HG03521 (cell line): ENCODE measurements around the gene FCHSD2.
"Not testable (repeated sequence)": the region's sequence is repeated elsewhere in the genome, so short reads cannot be mapped to it uniquely, and the experiment has no call there.

Experiments used
- ATAC-seq: cut with Tn5 transposase; IDR thresholded peaks from one replicate; pipeline ENCODE4 v1.9.1; 2021; ENCODE audit warnings: mild to moderate bottlenecking, moderate library complexity; ENCODE audit not compliant: unreplicated experiment

FCHSD2 gene

GRCh38 chr11:73152086-73152853 lies 10.2 kb upstream of the FCHSD2 start:
- ATAC-seq = no peak

- ATAC-seq = no peak
Observed at GRCh38 chr11:73151416-73151815, 9.3 kb upstream of the FCHSD2 start.

- no peak for ATAC-seq
Observed at GRCh38 chr11:73149105-73149504, 7.0 kb upstream of the FCHSD2 start.

GRCh38 chr11:73147771-73148681 lies 5.9 kb upstream of the FCHSD2 start:
- ATAC-seq = no peak

DNA sequence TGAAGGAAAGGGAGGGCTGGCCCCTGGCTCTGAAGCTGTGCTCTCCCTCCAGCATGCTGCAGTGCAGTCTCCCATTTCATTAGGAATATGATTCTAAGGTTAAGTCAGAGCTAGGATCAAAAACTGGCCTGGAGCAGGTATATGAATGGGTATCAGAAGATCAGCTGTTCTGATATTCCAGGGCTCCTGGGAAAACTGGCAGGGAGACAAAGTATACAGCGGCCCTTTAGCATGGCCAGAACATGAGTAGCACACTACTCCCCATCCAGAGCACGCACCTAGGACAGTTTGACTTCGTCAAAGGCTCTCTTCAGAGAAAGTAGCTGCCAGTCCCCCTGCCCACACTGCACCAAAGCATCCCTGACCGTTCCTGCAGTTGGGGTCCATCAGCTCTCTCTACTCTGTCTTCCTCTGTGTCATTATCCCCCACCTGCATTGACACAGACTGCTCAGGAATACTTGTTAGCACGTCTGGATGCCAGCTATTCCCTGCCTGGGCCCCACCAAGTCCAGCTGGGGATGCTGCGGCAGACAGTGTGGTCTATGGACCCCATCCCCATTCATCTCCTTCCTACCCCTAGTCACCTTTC lies 4.0 kb upstream of the FCHSD2 start:
- ATAC-seq = no peak

DNA sequence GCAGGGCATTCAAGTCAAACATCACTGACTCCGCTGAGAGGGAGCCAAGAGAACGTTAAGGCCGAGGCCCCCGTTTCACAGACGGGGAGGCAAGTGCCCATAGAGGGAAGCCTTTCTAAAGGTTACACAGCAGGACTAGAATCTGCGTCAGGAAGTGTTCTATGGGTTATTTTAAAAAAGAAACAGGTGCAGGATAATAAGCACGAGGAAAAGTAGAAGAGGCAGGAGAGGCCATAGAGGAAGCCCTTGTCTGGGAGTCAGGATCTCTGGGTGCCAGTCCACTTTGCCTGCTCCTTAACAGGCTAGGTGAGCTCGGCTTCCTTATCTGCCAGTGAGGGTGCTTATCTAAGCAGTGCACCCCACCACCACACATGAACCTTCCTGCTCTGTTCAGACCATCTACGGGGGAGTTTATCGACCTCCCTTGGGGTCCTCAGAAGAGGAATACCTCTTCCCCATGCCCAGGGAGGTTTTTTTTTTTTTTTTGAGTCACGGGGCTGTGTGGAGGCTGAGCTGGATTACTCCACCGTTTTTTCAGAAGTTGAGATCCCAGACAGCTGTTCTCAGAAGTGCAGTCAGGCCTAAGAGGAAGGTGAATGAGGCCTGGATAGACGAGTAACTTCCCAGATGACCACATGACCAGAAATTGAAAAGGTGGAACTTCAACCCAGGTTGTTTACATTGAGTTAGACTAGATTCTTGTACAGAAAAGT lies 1.2 kb upstream of the FCHSD2 start:
- no peak for ATAC-seq

GRCh38 chr11:73141309-73142127 lies 600 bp downstream of the FCHSD2 start:
- no peak for ATAC-seq

GRCh38 chr11:73141031-73141308 lies 1.1 kb downstream of the FCHSD2 start:
- no peak for ATAC-seq

DNA sequence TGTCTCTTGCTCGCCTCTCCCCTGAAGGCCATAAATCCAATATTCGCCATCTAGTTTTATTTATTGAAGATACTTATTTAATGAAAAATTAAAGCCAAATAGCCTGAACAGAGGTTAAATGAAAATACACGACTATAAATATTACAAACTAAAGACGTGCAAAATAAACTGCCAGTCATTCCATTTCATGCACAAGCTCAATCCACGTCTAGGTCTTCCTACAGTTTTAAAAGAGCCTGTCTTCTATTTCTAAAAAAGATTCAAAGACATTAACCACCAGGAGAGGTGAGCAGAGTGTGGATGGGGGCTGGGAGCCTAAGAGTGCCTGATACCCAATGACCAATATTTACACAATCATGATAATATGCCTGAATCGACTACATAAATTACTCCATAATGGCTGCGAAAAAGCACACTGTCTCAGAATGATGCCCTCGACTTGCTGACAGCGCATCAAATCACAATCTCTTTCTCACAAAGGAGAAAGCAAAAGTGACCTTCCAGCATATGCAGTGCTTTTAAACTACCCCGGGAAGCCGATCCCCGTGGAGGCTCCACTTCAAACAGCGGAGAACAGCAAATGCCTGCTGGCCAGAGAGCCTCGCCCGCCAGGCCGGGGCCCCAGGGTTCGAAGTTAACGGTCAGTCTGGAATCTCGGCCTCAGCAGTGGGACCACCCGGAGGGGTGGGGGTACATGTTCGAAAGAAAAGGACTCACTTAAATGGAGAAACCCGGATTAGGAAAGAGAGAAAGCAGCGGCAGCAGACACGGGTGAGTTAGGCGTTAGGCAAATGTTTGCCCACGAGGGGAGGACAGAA lies 1.7 kb downstream of the FCHSD2 start:
- ATAC-seq = no peak

DNA sequence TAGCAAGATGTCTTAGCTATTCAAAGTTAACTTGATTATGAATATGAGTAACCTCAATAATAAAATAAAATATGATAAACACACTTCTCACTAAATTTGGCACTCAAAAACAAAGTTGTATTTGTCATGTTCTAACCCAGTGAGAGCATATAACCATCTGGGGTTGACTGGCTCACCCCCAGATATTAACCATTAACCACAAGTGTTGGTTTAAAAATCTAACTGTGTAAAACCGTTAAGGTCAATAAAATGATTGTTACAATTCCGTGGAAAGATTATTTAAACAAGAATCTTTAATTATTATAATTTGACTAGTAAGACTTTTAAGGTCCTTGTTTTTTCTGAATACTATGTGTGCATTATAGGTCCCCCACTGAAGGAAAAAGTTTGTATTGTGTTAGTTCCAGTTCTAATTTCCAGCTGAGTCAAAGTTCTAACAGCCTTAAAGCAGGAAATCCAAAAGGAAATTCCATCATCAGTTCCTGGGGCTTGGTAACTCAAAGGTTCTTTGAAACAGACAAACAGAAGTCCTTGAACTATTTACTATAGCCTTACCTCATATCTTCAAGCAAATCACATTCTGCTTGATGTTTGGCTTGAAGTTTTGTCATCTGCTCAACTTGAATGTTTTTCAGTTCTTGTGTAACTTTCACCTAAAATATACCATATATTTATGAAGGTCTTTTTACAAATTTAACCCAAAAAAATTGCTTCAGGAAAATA lies 2.5 kb downstream of the FCHSD2 start:
- ATAC-seq = no peak

GRCh38 chr11:73137944-73138274 lies 4.2 kb downstream of the FCHSD2 start:
- ATAC-seq = no peak

DNA sequence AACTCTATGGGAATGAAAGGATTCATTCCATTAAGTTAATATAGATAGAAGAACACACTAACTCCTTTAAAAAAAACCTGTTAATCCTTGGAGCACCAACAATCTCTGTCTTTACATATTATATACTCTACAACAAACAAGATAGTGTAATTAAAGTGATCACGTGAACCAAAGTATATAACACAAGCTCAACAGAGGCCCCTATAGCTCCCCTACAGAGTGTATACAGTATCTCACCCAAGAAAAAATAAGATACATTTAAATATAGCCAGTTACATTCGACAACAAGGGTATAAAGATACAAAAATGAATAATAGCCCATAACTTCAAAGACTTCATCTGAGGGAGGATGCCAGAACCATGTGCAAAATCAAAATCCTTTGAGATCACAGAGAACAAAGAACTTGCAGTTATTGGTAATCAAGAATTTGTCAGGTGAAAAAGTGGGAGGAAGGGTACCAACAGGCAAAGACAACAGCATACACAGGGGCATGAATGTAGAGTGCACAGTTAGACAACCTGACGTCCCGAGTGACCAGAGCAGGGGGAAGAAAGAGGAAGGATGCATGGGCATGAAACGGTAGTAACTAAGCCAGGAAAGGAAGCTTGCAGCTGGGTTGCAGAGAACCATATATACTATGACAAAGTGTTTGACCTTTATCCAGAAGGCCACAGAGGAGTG lies 4.7 kb downstream of the FCHSD2 start:
- ATAC-seq = no peak

DNA sequence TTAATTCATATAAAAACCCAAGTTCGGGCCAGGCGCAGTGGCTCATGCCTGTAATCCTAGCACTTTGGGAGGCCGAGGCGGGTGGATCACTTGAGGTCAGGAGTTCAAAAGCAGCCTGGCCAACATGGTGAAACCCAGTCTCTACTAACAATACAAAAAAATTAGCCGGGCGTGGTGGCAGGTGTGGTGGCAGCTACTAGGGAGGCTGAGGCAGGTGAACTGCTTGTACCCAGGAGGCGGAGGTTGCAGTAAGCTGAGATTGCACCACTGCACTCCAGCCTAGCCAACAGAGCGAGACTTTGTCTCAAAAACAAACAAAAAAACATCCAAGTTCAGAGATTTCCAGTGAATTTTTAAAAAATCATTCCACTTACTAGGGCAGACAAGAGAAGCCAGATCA lies 5.4 kb downstream of the FCHSD2 start:
- ATAC-seq = not testable (repeated sequence)

GRCh38 chr11:73135346-73136284 lies 6.5 kb downstream of the FCHSD2 start:
- ATAC-seq = no peak

DNA sequence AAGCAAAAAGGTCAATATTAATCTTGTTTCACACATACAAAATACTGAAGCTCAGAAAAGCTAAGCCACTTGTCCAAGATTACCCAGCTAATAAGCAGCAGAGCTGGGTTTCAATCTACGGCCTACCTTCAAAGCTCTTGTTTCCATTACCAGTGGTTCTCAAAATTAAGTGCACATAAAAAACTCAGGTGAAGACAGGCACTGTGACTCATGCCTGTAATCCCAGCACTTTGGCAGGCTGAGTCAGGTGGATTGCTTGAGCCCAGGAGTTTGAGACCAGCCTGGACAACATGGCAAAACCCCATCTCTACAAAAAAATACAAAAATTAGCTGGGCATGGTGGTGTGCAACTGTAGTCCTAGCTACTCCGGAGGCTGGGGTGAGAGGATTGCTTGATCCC lies 9.8 kb downstream of the FCHSD2 start:
- not testable (repeated sequence) for ATAC-seq

- ATAC-seq = no peak
Observed at GRCh38 chr11:73130181-73130580, 11.9 kb downstream of the FCHSD2 start.

GRCh38 chr11:73129198-73129597 lies 12.9 kb downstream of the FCHSD2 start:
- ATAC-seq = no peak
